COLO668 (cell line): ENCODE data around the gene HSD17B12.
"Not testable (repeated sequence)": the region's sequence is repeated elsewhere in the genome, so short reads cannot be mapped to it uniquely, and the experiment has no call there.

Experiments
- DNase-seq: peaks from one replicate; lab custom pipeline; 2025; ENCODE audit not compliant: unreplicated experiment; lab: John Stamatoyannopoulos, UW

HSD17B12 gene

DNA sequence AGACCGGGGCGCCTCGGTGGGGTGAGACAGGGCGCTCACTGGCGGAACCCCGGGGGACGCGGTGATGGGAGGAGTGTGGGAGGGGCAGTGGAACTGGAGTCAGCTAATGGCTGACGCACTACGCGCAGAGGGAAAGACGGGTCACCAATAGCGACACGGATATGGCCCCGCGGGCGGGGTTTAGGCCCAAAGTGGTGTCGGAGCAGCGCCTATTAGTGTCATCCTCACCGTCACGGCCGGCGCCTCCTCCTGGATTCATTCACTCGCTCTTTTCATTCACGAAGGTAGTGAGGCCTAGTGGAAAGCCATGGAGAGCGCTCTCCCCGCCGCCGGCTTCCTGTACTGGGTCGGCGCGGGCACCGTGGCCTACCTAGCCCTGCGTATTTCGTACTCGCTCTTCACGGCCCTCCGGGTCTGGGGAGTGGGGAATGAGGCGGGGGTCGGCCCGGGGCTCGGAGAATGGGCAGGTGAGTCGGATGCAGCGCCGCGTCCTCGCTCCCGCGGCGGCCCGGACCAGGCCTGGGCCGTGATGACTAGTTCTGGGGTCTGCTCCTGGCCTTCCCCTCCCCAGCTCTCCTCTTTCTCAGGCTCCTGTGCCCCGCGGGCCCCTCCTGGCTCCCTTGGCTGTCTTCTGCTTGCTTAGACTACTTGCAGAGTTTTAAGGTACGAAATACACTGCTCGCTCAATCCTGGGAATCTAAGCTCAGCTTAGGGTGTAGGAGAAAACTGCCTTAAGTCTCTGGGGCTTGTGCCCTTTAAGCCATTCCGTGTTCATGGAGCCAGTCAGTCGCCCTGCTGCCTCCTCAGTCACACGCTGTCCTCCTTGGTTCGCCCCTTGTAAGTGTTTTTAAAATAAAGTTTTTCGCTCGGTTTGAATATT, at the start of gene HSD17B12:
TSS of gene HSD17B12 (plus strand) at position 218 of the 880 bp plus-strand sequence. CDS start at position 308, 90 bp downstream.
- peak; percentile 99 for DNase-seq

DNA sequence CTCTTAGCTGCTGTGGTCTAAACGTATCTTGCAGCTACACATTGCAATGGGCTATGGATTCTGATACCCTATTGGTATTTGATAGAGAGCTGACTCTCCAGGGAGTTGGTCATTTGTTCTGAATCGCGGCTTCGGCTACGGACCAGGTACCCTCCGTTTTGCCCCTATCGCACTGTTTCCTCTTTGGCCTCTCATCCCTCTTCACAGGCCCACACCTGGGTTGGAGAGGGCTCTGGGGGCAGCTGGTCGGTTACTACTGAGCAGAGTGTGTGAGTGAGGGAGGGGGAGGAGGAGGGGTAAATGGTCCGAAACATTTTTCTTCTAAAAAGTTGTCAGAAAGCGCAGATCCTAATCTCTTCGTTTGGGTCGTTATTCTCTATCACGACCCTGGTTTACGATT, 48.8 kb upstream of the HSD17B12 start:
- no peak for DNase-seq

DNA sequence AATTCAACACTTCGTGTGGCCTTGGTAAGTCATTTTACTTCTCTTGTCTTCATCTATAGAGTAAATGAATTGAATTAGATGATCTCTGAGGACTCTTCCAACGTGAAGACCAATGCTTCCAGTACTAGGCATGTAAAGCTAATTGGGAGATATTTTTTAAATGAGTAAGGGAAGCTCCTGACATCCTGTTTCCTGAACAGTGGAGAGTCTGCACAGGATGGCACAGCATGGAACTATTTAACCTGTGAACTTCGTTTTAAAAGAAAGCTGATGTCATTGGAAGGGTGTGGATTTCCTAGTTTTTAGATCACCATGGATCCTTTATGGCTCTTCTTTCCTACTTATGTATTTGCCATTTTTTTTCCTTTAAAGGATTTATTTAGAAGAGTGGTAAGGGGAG, 48.4 kb upstream of the HSD17B12 start:
- DNase-seq: no peak

DNA sequence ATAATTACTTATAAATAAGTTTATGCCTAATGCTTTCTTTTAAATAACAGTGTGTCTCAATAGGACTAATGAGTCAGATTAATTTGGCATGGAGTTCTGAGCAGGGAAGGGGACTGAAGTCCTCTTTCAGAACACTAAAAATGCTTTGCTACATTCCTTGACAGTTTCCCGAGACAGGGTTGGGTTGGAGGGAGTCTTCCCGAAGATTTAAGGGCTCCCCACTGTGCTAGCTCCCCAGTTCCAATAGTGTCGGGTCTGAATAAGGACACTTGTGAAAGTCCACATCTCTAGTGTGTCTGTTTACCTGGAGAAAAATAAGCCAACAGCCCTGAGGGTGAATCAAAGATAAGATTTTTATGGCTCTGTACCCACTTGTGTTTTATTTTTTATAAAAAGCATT, 41.8 kb upstream of the HSD17B12 start:
- DNase-seq: no peak

DNA sequence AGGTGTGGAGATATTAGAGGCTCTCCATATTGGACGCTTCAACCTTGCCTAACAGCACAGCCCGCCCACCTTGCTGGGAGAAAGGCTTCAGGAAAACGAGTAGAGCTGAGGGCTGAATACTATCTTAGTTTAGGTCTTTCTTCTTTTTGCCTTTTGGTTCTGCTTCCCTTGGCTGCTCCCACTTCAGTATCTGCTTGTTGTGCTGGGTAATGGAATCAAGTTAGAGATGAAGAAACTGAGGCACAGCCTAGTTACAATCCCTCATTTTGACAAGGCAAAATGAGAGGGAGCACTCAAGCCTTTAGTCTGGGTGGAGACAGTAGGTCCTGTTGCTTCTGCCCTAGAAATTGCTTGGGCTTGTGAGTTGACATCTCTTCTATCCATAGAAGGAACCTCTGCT, 41.3 kb upstream of the HSD17B12 start:
- no peak for DNase-seq

DNA sequence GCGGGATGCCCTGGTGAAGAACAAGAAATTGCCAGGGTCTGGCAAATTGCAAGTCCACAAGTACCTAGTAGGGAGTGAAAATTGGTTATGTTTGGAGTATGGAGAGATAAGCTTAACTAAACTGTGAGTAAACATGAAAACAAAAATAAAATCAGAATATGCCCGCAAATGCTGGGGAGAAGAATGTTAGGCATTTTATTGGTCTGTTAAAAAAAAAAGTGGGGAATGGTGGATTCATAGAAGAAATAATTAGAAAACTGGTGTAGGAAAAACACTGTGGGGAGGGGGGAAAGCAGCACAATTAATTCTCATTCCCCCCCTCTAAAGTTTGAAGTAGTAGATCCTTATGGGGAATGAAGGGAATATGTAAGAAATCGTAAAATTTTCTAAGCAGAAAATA, 40.6 kb upstream of the HSD17B12 start:
- DNase-seq: no peak

DNA sequence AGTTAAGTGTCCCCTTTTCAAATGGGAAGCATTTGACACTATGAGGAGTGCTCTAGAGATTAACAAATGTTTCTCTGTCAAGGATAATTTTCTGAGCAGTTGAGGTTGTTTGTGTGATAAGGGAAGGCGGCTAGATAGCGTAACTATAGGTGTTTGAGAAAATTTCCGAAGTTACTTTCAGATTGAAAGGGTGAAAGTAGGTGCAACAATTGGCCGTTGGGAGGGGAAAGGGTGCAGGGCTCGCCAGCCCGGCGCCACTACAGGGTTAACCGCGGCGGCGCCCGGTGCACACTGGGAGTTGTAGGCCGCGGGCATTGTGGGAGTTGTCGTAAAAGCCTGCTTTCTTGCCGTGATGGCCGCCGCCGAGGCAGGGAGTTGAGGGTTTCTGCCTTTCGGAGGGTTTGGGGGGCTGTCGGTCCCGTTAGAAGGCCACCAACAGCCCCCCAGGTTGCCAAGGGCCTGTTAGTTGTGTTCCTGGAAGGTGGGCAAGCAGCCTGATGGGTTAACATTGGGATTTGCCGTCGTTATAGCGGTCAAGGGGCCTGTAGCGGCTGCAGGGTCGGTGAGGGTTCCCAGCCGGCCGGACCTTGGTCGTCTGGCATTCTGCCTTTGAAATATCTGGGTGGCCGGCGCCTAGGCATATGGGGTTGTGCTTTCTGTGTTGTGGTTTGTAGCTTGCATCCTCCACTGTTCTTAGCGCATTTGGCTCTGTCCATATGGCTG, 36.5 kb upstream of the HSD17B12 start:
- DNase-seq: peak; percentile 93

DNA sequence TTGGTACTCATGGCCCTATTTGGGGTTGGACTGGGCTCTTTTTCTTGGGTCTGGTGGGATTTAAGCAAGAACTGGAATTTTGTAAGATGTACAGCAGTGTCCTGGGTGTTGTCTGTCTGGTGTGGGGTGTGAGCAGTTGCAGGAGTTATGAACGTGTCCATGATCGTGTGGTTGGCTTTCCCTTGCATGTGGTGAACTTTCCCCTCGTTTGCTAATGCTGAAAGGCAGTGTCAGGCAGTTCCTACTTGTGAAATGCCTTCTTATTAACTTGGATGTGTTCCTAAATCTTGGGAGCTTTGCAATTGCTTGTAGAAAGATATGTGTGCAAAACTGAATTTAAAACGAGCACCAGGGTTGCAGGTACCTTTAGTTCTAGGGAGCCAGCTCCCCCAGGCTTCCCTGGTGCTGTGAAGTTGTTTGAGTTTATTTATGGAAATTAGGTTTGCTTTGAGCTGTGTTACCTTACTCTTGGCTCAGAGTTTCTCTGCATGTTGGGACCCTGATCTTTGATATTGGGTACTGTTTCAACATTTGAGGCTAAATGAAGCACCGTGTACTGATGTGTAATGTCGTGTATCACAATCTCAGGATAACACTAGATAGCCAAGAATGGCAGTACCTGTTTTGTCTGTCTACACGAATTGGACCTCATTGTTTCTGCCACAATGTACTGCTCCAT, 35.8 kb upstream of the HSD17B12 start:
- DNase-seq: no peak

DNA sequence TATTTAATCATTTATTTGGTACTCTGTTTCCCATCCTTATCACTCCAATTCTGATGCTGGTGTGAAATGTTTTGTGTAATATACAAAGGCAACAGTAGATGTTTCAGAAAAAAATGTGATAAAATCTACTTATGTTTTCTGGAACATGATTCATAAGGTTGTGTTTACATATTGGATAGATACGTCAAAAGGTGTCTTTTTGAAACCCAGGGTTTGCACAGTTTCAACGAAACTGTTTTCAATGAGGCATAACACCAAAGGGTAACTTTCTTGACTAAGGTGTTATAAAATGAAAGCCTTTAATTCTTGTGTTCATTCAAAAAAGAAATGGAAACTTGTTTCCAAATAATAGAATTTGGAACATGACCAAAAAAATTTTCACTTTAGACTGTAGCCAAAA, 33.8 kb upstream of the HSD17B12 start:
- no peak for DNase-seq

DNA sequence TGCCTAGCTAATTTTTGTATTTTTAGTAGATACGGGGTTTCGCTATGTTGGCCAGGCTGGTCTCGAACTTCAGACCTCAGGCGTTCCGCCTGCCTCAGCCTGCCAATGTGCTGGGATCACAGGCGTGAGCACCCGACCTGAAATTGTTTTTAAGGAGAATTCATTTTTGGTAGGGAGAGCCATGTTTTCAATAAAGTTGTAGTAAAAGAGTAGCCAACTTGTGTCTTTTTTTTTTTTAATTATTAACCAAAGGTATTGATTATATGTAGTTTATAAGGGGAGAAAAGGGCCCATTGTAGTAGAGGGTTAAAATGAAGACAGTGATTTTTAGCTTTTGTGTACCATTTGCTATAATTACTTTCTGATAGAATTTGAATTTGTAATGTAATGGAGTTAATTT, 31.6 kb upstream of the HSD17B12 start:
- no peak for DNase-seq

DNA sequence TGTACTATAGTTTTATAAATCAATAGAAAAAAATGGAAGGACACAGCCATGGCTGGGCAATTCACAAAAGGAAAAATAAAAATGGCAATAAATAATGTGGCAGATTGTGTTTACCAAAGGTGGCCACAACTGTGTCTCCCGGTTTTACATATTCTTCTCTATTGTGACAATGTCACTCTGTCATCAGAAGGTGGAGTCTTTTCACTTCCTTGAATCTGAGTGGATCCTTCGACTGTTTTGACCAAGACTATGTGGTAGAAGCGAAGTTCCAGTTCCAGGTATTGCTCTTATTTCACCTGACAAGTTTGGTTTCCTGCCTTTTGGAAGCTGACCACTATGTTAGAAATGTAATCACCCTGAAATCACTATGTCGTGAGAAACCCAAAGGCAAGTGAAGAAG, 31.0 kb upstream of the HSD17B12 start:
- no peak for DNase-seq

DNA sequence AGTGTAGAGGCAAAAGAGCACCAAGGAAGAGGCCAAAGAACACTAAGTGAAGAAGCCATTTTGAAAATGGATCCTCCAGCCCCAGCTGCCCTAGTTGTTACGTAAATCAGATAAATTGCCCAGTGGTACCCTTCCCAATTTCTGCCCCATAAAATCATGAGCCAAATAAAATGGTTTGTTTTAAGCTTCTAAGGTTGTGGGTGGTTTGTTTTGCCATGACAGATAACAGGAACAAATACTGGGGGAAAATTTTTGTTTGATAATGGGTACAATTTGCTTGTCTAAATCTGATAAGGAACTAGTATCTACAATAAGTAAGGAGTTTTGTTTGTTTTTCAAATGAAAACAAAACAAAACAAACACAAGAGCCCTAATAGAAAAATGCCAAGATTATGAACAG, 30.6 kb upstream of the HSD17B12 start:
- DNase-seq: no peak

DNA sequence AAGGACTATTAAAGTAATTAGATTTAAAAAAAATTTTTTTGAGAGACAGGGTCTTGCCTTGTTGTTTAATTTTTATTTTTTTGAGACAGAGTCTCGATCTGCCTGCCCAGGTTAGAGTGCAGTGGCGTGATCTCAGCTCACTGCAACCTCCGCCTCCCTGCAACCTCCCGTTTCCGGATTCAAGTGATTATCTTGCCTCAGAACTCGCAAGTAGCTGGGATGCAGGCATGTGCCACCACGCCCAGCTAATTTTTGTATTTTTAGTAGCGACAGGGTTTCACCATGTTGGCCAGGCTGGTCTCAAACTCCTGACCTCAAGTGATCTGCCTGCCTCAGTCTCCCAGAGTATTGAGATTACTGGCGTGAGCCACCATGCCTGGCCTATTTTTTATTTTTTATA, 17.5 kb upstream of the HSD17B12 start:
- DNase-seq: not testable (repeated sequence)

DNA sequence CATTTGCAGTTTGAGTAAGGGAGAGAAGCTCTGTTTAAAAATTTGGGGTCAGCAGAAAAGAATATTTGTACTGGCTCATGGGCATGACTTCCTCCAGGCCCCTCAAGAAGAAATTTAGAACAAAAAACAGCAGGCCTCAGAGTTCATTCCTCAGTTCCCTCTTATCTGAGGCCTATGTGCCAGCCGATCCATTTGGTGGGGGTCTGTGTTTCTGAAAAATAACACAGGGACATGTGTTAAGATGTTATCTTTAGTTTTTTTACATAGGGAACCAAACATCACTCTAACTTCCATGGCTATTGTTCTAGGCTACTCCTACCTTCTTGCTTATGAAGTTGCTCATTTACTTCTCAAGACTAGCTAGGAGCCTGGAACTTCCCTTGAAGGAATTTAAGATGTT, 16.2 kb upstream of the HSD17B12 start:
- DNase-seq: no peak

DNA sequence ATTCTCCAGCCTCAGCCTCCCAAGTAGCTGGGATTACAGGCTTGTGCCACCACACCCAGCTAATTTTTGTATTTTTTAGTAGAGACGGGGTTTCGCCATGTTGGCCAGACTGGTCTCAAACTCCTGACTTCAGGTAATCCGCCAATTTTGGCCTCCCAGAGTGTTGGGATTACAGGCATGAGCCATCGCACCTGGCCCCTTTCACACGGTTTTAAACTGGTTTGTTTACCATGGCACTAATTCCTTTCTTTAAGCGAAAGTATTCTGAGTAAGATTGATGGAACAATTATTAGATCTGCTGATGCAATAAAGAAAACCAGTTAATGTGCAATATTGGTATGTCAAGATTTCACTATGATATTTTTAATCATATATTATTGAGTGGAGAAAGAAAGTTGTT, 9.3 kb upstream of the HSD17B12 start:
- not testable (repeated sequence) for DNase-seq

DNA sequence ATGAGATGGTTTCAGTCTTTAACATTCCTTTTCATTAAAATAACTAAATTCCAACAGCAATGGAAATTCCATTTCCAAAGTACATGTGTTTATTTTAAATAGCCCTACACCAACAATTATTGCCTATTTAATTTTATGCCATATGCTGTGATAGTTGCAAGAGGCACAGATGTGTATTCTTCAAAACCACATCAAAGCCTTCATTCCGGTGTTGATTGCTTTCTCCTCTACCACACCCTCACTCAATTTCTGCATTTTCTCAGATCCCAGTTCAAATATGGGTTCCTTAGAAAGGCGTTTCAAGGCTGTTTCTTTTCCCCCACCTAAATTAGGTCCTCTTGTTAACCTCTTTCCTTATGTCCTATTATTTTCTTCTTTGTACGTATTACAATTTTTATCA, 6.0 kb upstream of the HSD17B12 start:
- DNase-seq: no peak

DNA sequence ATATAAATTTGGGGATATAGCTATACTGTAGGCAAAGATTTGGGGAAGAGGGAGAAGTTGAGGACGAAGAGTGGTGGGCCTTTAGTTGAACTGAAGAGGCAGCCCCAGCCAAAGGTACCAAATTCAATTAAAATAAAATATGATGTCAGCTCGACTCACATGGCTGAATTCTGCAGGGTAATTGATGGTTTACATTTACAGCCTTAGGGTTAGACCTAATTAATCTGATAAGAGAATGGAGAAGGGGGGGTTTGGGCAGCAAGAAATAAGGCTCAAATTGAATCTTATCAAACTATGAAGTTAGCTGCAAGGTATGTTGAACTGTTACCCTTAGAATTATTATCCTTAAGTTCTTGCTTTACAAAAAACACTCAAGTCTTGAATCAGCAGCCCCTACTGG, 3.6 kb upstream of the HSD17B12 start:
- no peak for DNase-seq

DNA sequence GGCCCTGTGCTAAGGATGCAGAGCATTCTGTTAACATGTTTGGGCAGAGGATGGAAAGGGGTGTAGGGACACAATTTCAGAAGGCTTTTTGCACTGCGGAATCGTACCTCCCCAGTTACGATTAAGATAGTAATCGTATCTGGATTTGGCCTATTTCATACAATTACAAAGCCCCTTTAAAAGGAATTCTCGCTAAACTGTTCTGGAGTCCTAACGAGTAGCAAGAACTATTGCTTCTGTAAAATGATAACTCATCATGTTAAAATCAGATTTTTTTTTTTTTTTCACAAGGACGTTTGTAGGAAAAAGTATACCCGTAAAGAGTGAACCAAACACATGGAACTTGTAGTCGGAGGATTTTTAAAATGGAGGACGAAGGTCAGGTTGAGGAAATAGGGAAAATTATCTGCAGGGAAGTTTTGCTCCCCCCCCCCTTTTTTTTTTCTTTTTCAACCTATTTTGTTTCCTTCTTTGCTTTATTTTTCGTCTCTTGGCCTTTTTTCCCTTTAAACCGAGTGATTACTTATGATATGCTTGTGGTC, 934 bp downstream of the HSD17B12 start:
- no peak for DNase-seq

DNA sequence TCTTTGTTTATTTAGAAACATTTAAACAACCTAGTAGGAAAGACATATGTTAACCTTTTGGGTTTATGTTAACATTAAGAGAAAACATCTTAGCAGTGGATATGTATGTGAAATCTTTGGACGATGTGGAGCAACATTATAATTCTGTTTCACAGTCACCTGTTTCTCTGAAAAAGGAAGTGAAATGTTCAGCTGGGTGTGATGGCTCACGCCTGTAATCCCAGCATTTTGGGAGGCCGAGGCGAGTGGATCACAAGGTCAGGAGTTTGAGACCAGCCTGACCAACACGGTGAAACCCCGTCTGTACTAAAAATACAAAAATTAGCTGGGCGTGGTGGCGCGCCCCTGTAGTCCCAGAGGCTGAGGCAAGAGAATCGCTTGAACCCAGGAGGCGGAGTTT, 1.5 kb downstream of the HSD17B12 start:
- not testable (repeated sequence) for DNase-seq

DNA sequence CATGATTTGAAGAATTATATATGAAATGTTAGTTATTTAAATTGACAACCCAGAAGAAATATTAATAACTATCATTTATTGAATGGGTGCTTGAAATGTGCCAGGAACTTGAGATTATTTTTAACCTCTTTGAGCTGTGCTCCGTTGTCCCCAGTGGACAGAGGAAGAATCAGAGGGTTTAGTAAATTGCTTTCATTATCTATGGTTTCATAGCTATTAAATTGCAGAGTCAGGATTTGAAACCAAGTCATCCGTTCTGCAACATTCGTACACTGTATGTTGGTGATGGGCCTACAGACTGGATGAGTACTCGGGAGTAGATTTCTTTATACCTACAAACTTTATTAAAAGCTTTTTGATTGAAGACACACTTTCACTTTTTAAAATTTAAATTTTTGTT, 4.9 kb downstream of the HSD17B12 start:
- no peak for DNase-seq

DNA sequence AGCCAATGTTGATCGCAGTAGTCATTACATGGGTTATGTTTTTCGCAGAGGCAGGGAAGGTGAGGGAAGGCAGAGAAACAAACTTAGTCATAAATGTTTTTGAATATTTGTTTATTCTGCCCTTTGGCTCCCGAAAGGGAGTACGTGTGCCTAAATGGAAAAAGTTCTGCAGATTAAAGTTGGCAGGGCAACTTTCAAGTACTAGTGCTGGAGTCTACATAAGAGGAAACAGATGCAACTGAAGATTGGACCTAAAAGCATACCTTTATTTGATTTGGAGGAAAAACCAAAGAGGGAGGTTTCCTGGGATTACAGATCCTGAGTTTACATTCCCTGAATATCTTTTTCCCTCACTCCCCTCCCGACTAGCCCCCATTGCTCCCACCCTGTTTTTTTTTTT, 5.7 kb downstream of the HSD17B12 start:
- no peak for DNase-seq
